K562 (cell line): ENCODE results near the gene SRL. TPM values are rescaled to one million over a fixed set of nuclear protein-coding genes. Genes with fewer than 3 reads are reported as not detected.

Source experiments
- ATAC-seq: fragments of 200-7000 bp; cut with Tn5 transposase; 3 replicates; pipeline ENCODE4 v1.9.1; 2020; ENCODE audit warnings: moderate library complexity
- BruUV-seq: library from RNA; stranded (reverse); fragments of 400-500 nt; replicated peaks from 2 replicates; lab custom pipeline; 2021; lab: Mats Ljungman, UMichigan
- CTCF ChIA-PET: fragments of 300-600 bp; formaldehyde crosslinking; extraction: SDS; loops from one replicate; lab custom pipeline; 2021; ENCODE audit warnings: low intra/inter-chr PET ratio; lab: Yijun Ruan, JAX
- POLR2A ChIA-PET: fragments of 300-600, 350-650 bp; sonication (Branson Sonifier 250); formaldehyde crosslinking; extraction: SDS; loops from one replicate; lab custom pipeline; 2021; ENCODE audit warnings: antibody characterized with exemption, inconsistent platforms; lab: Yijun Ruan, JAX
- DNase-seq, 4 experiments: peaks; one replicate each; pipeline versions ENCODE4 v3.0.0 to v3.0.0-alpha.2; 2011 to 2018; ENCODE audit warnings: low spot score in 3 of 4, mixed read lengths in 3 of 4; ENCODE audit errors: extremely low read depth in 1 of 4
- FAIRE-seq: peaks from 2 replicates; lab custom pipeline; 2011; peaks lifted over from hg19 to GRCh38; lab: Jason Lieb, UNC
- H2AFZ ChIP-seq: 2 replicates; pipeline ENCODE4 v1.6.0; 2011; ENCODE audit warnings: low read depth, low read length, control low read depth, inconsistent platforms
- H3K27ac ChIP-seq: fragments of 200-600 bp; 3 replicates; pipeline ENCODE4 v1.8.0; 2011; ENCODE audit warnings: low read depth, mild to moderate bottlenecking, control low read depth, inconsistent platforms, low read length, moderate library complexity, mixed read lengths; ENCODE audit errors: extremely low read depth
- H3K27me3 ChIP-seq, 2 experiments: fragments of 300-600 bp in 1 of 2; 2 replicates in 1 of 2; 3 replicates in 1 of 2; pipeline versions ENCODE4 v1.6.0 to v1.8.0; 2011; ENCODE audit warnings: inconsistent platforms in 2 of 2, low read length in 2 of 2, mild to moderate bottlenecking in 1 of 2, mixed read lengths in 1 of 2, moderate library complexity in 1 of 2; ENCODE audit not compliant: control insufficient read depth in 2 of 2, insufficient read depth in 2 of 2
- H3K36me3 ChIP-seq: fragments of 300-600 bp; 3 replicates; pipeline ENCODE4 v1.8.0; 2011; ENCODE audit warnings: mild to moderate bottlenecking, low read length, inconsistent platforms; ENCODE audit not compliant: control insufficient read depth, insufficient read depth
- H3K4me1 ChIP-seq, 2 experiments: fragments of 200-600 bp in 1 of 2; replicated peaks in 1 of 2; 2 replicates in 1 of 2; 3 replicates in 1 of 2; pipeline versions ENCODE4 v1.5.1 to v1.8.0; 2011; ENCODE audit warnings: inconsistent platforms in 2 of 2, low read length in 2 of 2, mild to moderate bottlenecking in 1 of 2, mixed read lengths in 1 of 2, moderate library complexity in 1 of 2; ENCODE audit not compliant: control insufficient read depth in 2 of 2, insufficient read depth in 2 of 2
- H3K4me2 ChIP-seq: 2 replicates; pipeline ENCODE4 v1.6.1; 2011; ENCODE audit warnings: low read length, control low read depth, inconsistent platforms, mixed read lengths; ENCODE audit not compliant: insufficient read depth
- H3K4me3 ChIP-seq: fragments of 200-600 bp; sonication (generic), shearing (Covaris generic); 2 replicates; pipeline ENCODE4 v1.5.1; 2016; ENCODE audit warnings: control low read depth, inconsistent platforms
- H3K79me2 ChIP-seq: fragments of 200-600 bp; 3 replicates; pipeline ENCODE4 v1.8.0; 2011; ENCODE audit warnings: low read length, inconsistent platforms; ENCODE audit not compliant: control insufficient read depth, insufficient read depth
- H3K9ac ChIP-seq, 2 experiments: 2 replicates each; pipeline versions ENCODE4 v1.6.0 to v1.6.1; 2011; ENCODE audit warnings: low read depth in 2 of 2, low read length in 2 of 2, control low read depth in 1 of 2, inconsistent platforms in 1 of 2, mild to moderate bottlenecking in 1 of 2, mixed read lengths in 1 of 2; ENCODE audit not compliant: insufficient read depth in 1 of 2
- H3K9me1 ChIP-seq: one replicate; pipeline ENCODE4 v1.6.0; 2011; ENCODE audit warnings: inconsistent platforms, mild to moderate bottlenecking, low read length, moderate library complexity; ENCODE audit not compliant: control insufficient read depth, insufficient read depth
- H3K9me3 ChIP-seq: replicated peaks from 2 replicates; pipeline ENCODE4 v1.5.1; 2011; ENCODE audit warnings: low read depth, low read length, inconsistent platforms; ENCODE audit not compliant: control insufficient read depth, insufficient read depth
- H4K20me1 ChIP-seq: replicated peaks from 2 replicates; pipeline ENCODE4 v1.6.1; 2011; ENCODE audit warnings: low read length, inconsistent platforms, mixed read lengths; ENCODE audit not compliant: control insufficient read depth, insufficient read depth
- AFF4 ChIP-seq: sonication (generic); formaldehyde crosslinking; IDR thresholded peaks from 2 replicates; pipeline ENCODE4 v1.8.0; 2023; ENCODE audit warnings: mild to moderate bottlenecking, missing genetic modification reagents
- ATF3 ChIP-seq, 2 experiments: fragments of 450-650 bp in 1 of 2; sonication (generic) in 1 of 2; formaldehyde crosslinking in 1 of 2; IDR thresholded peaks in 1 of 2; conservative IDR thresholded peaks in 1 of 2; 2 replicates each; pipeline versions ENCODE4 v1.6.1 to v1.8.1; 2016 to 2023; ENCODE audit warnings: mild to moderate bottlenecking in 2 of 2, moderate library complexity in 2 of 2, inconsistent platforms in 1 of 2, missing genetic modification reagents in 1 of 2
- CREB5 ChIP-seq: fragments of 250-450 bp; sonication (Bioruptor Pico); IDR thresholded peaks from 2 replicates; pipeline ENCODE4 v1.5.0; 2020; ENCODE audit warnings: mild to moderate bottlenecking
- CREM ChIP-seq: IDR thresholded peaks from 2 replicates; pipeline ENCODE4 v1.6.1; 2014; ENCODE audit warnings: antibody characterized with exemption, low read depth
- FOXJ2 ChIP-seq: fragments of 200-800 bp; sonication (Bioruptor generic); IDR thresholded peaks from 2 replicates; pipeline ENCODE4 v1.6.1; 2016; ENCODE audit warnings: missing genetic modification characterization, missing compliant biosample characterization
- GATA2 ChIP-seq: sonication (generic); formaldehyde crosslinking; IDR thresholded peaks from 2 replicates; pipeline ENCODE4 v1.4.0; 2020; ENCODE audit warnings: mild to moderate bottlenecking, missing genetic modification reagents
- JUND ChIP-seq, 2 experiments: IDR thresholded peaks; 2 replicates in 1 of 2; 3 replicates in 1 of 2; pipeline ENCODE4 v1.6.1; 2011; ENCODE audit warnings: borderline replicate concordance in 2 of 2, low read depth in 2 of 2, low read length in 2 of 2, improper control_type of control experiment in 1 of 2, missing biosample characterization in 1 of 2, missing genetic modification characterization in 1 of 2, missing genetic modification reagents in 1 of 2
- NFIX ChIP-seq: fragments of 250-450 bp; sonication (Bioruptor Pico); IDR thresholded peaks from 2 replicates; pipeline ENCODE4 v1.4.0; 2020; ENCODE audit warnings: low read depth, mild to moderate bottlenecking, moderate library complexity
- POLR2AphosphoS5 ChIP-seq: IDR thresholded peaks from 2 replicates; pipeline ENCODE4 v1.6.1; 2011; ENCODE audit warnings: mild to moderate bottlenecking, low read depth, low read length, moderate library complexity; ENCODE audit not compliant: control insufficient read depth, insufficient read depth
- RHOXF2B ChIP-seq: fragments of 250-450 bp; sonication (Bioruptor Pico); conservative IDR thresholded peaks from 2 replicates; pipeline ENCODE4 v1.5.1; 2021
- XRCC5 ChIP-seq: fragments of 200-400 bp; formaldehyde crosslinking; IDR thresholded peaks from 2 replicates; pipeline ENCODE4 v1.6.1; 2017; ENCODE audit warnings: low read depth, mild to moderate bottlenecking, low read length
- ZBTB7A ChIP-seq: IDR thresholded peaks from 2 replicates; pipeline ENCODE4 v1.6.1; 2011; ENCODE audit warnings: low read depth, mild to moderate bottlenecking, low read length, moderate library complexity, borderline replicate concordance; ENCODE audit not compliant: control insufficient read depth
- ZNF134 ChIP-seq: fragments of 250-450 bp; sonication (Bioruptor Pico); conservative IDR thresholded peaks from 2 replicates; pipeline ENCODE4 v1.4.0; 2020
- ZNF143 ChIP-seq: sonication (generic); formaldehyde crosslinking; IDR thresholded peaks from 2 replicates; pipeline ENCODE4 v1.9.0; 2022; ENCODE audit warnings: mild to moderate bottlenecking, missing genetic modification reagents
- ZNF263 ChIP-seq: sonication (generic); formaldehyde crosslinking; IDR thresholded peaks from 2 replicates; pipeline ENCODE4 v1.8.0; 2022; ENCODE audit warnings: mild to moderate bottlenecking, missing genetic modification reagents, borderline replicate concordance
- WGBS: fragments of 100-300 bp; shearing (Covaris generic); methylation state at CpG from one replicate; pipeline ENCODE4 v1.1.6; 2016; ENCODE audit warnings: low coverage, mixed read lengths; ENCODE audit not compliant: insufficient coverage; ENCODE audit errors: missing lambda C conversion rate; 5-methylcytosine and 5-hydroxymethylcytosine counted together
- in situ Hi-C: fragments of 300-500 bp; cut with MboI; formaldehyde crosslinking; loops from 4 replicates; pipeline ENCODE4 v1.15.0; 2018; ENCODE audit warnings: inconsistent platforms, mixed read lengths
- intact Hi-C: fragments of 100-400 bp; cut with micrococcal nuclease; formaldehyde crosslinking; loops from 2 replicates; pipeline ENCODE4 v1.14.2; 2022
- polyA plus RNA-seq, 8 experiments: library from polyadenylated mRNA; depleted of rRNA in 4 of 8; stranded (reverse) in 5 of 8; unstranded in 3 of 8; fragments of >200 nt; fragmentation: Nextera tagmentation in 2 of 8; fragmentation: Illumina TruSeq in 1 of 8; extraction: Ambion mirVana in 2 of 8; extraction: Trizol in 1 of 8; gene quantifications; 2 replicates each; pipeline versions ENCODE4 v1.2.1 to v1.2.3, GENCODE V29; 2011 to 2014; ENCODE audit warnings: inconsistent platforms in 1 of 8, missing spikeins in 1 of 8
- total RNA-seq, 7 experiments: library from RNA; depleted of rRNA in 6 of 7; stranded (reverse); fragments of >200 nt in 6 of 7; fragmentation: Illumina TruSeq in 2 of 7; extraction: Trizol in 2 of 7; gene quantifications; 2 replicates each; pipeline versions ENCODE4 v1.2.1 to v1.2.3, GENCODE V29; 2011 to 2021; ENCODE audit warnings: low replicate concordance in 1 of 7

Gene SRL
- total and polyA plus RNA-seq, 9 of the 15 experiments (the other 6 are each of a cell fraction or from before 2014, with no cell fraction given) = 0.01 TPM; not detected in 8

GRCh38 chr16:4176906-4177417, 64.9 kb downstream of the SRL start:
- FAIRE-seq = peak; percentile 49
- peak; percentile 29 to 37 (median 36) for DNase-seq
- TF ChIP-seq CREB5 (CRISPR knock-in tag) = no peak
- TF ChIP-seq FOXJ2 (tag) = no peak
- no peak for TF ChIP-seq GATA2
- TF ChIP-seq XRCC5 = no peak
- no peak for TF ChIP-seq CREM
- TF ChIP-seq NFIX (CRISPR knock-in tag) = no peak
- peak; percentile 77 for TF ChIP-seq ATF3 (IDR thresholded peaks at IDR 0.05)
- TF ChIP-seq ATF3 (CRISPR knock-in tag; conservative IDR thresholded peaks at IDR 0.05) = no peak
- no peak for TF ChIP-seq RHOXF2B (CRISPR knock-in tag)
- peak; percentile 61; the same call in 1 of the 2 replicates for TF ChIP-seq ZNF263 (CRISPR knock-in tag)
- no peak for TF ChIP-seq ZBTB7A
- TF ChIP-seq JUND (IDR thresholded peaks at IDR 0.05; ENCODE audit: borderline replicate concordance, low read depth, low read length) = peak; percentile 83
- peak; percentile 76; the same call in 1 of the 3 replicates for TF ChIP-seq JUND (tag; IDR thresholded peaks at IDR 0.05; ENCODE audit: borderline replicate concordance, low read depth, low read length)
- TF ChIP-seq ZNF143 (CRISPR knock-in tag) = no peak
- TF ChIP-seq ZNF134 (CRISPR knock-in tag) = no peak
- no peak for TF ChIP-seq AFF4 (CRISPR knock-in tag)
- no peak for TF ChIP-seq POLR2AphosphoS5

More at GRCh38 chr16:4176906-4177417, 64.9 kb downstream of the SRL start:
- peak; percentile 73 for ATAC-seq
- peaks cover 3 to 16% of the 10 kb centered on the region in 2 experiments; a peak in 3 of 5 replicates for H3K4me1 ChIP-seq
- H3K27ac ChIP-seq = no peak overlapping the region
- POLR2A ChIA-PET = interaction anchor here (0.5 to 1.4 kb wide), 3 partner anchors 15 to 126 kb away, joined by 3 to 8 read pairs (median 4); no protein-coding TSS in a partner anchor
- peaks cover 3 to 7% of the 10 kb centered on the region in 2 experiments; a peak in 4 of 5 replicates for H3K27me3 ChIP-seq
- peak overlapping the region in 1 of 2 experiments; percentile 29; a peak in 1 of 4 replicates for H3K9ac ChIP-seq
- peaks cover 3% of the 10 kb centered on the region for H3K9me1 ChIP-seq
- CTCF ChIA-PET = no interaction called here
- H3K79me2 ChIP-seq = no peaks in the 10 kb centered on the region
- no peaks in the 10 kb centered on the region for H4K20me1 ChIP-seq
- BruUV-seq = no TSS peak
- H3K36me3 ChIP-seq = no peaks in the 10 kb centered on the region
- in situ Hi-C loops (no loop called here), intact Hi-C loops (no loop called here)
- H3K9me3 ChIP-seq = no peaks in the 10 kb centered on the region
- H3K4me3 ChIP-seq = no peak overlapping the region
- no peak overlapping the region for H3K4me2 ChIP-seq
- no peak overlapping the region for H2AFZ ChIP-seq
- 4% methylated on average over 5 of the region's 5 CpGs for WGBS
